ENCODE measurements around the gene FAM9C.

- TF ChIP-seq POLR2A (IDR thresholded peaks at IDR 0.05) (no peak), CTCF (IDR thresholded peaks at IDR 0.05) (no peak)
Measured at GRCh38 chrX:13008851-13009250, 35.6 kb downstream of the FAM9C start.
